HCT116 (cell line): ENCODE measurements around the gene MED27. TPM values are rescaled to one million over a fixed set of nuclear protein-coding genes. Genes with fewer than 3 reads are reported as not detected.

Source experiments
- ATAC-seq: fragments of 200-7000 bp; cut with Tn5 transposase; 2 replicates; pipeline ENCODE4 v1.9.1; 2020; ENCODE audit warnings: mild to moderate bottlenecking, moderate library complexity
- BruUV-seq: library from RNA; stranded (reverse); fragments of 400-500 nt; replicated peaks from 2 replicates; lab custom pipeline; 2021; lab: Mats Ljungman, UMichigan
- CTCF ChIA-PET: fragments of 300-600 bp; sonication (Branson Sonifier 250); formaldehyde crosslinking; loops from one replicate; lab custom pipeline; 2021; ENCODE audit warnings: antibody characterized with exemption; lab: Charles Lee
- POLR2A ChIA-PET: fragments of 300-600, 350-600 bp; sonication (Branson Sonifier 250); formaldehyde crosslinking; loops from one replicate; lab custom pipeline; 2021; ENCODE audit warnings: antibody characterized with exemption; lab: Charles Lee
- RAD21 ChIA-PET, 2 experiments: fragments of 300-600 bp; sonication (Branson Sonifier 250); formaldehyde crosslinking; loops; one replicate each; lab custom pipeline; 2023; ENCODE audit warnings: low total read pairs in 2 of 2; ENCODE audit not compliant: uncharacterized antibody in 2 of 2, unreplicated experiment in 2 of 2, low non-redundant PET in 1 of 2; lab: Charles Lee
- DNase-seq: peaks from one replicate; pipeline ENCODE4 v3.0.0-alpha.2; 2010; ENCODE audit warnings: low read depth, low spot score
- H2AFZ ChIP-seq: fragments of 200-600 bp; shearing (Covaris generic), sonication (generic); 2 replicates; pipeline ENCODE4 v1.6.1; 2017; ENCODE audit warnings: low read depth, mixed run types, mixed read lengths, antibody characterized with exemption, low read length; ENCODE audit not compliant: poor library complexity, severe bottlenecking
- H3K27ac ChIP-seq: 2 replicates; pipeline ENCODE4 v1.5.1; 2012; ENCODE audit warnings: low read depth, low read length
- H3K27me3 ChIP-seq: fragments of 200-600 bp; sonication (generic); 2 replicates; pipeline ENCODE4 v1.6.1; 2016; ENCODE audit warnings: mixed run types, low read length, mixed read lengths; ENCODE audit not compliant: insufficient read depth
- H3K36me3 ChIP-seq, 2 experiments: fragments of 200-500 bp in 1 of 2; fragments of 200-600 bp in 1 of 2; sonication (Bioruptor generic) in 1 of 2; sonication (generic) in 1 of 2; 2 replicates each; pipeline versions ENCODE4 v1.5.1 to v1.6.1; 2014 to 2016; ENCODE audit warnings: low read length in 2 of 2, inconsistent platforms in 1 of 2, mixed read lengths in 1 of 2, mixed run types in 1 of 2; ENCODE audit not compliant: insufficient read depth in 2 of 2, control insufficient read depth in 1 of 2
- H3K4me1 ChIP-seq, 2 experiments: fragments of 200-600 bp in 1 of 2; sonication (generic) in 1 of 2; 2 replicates each; pipeline versions ENCODE4 v1.5.1 to v1.6.1; 2012 to 2017; ENCODE audit warnings: low read length in 2 of 2, inconsistent platforms in 1 of 2, mild to moderate bottlenecking in 1 of 2, mixed read lengths in 1 of 2, mixed run types in 1 of 2, moderate library complexity in 1 of 2; ENCODE audit not compliant: insufficient read depth in 2 of 2, control insufficient read depth in 1 of 2
- H3K4me2 ChIP-seq: fragments of 200-600 bp; sonication (generic); 2 replicates; pipeline ENCODE4 v1.6.1; 2017; ENCODE audit warnings: mixed run types, low read length, mixed read lengths
- H3K4me3 ChIP-seq, 2 experiments: fragments of 200-600 bp in 1 of 2; sonication (generic) in 1 of 2; replicated peaks in 1 of 2; 2 replicates each; pipeline ENCODE4 v1.5.1; 2011 to 2016; ENCODE audit warnings: low read length in 2 of 2, control low read depth in 1 of 2, low read depth in 1 of 2, mild to moderate bottlenecking in 1 of 2, mixed read lengths in 1 of 2, mixed run types in 1 of 2
- H3K79me2 ChIP-seq: fragments of 200-600 bp; sonication (generic); 2 replicates; pipeline ENCODE4 v1.6.1; 2017; ENCODE audit warnings: mild to moderate bottlenecking, mixed run types, low read length, moderate library complexity, mixed read lengths; ENCODE audit not compliant: insufficient read depth
- H3K9ac ChIP-seq: fragments of 200-600 bp; sonication (generic); 2 replicates; pipeline ENCODE4 v1.6.1; 2016; ENCODE audit warnings: low read length, mixed read lengths
- H3K9me2 ChIP-seq: fragments of 200-600 bp; sonication (generic), shearing (Covaris generic); 2 replicates; pipeline ENCODE4 v1.6.1; 2017; ENCODE audit warnings: mixed run types, mild to moderate bottlenecking, moderate library complexity; ENCODE audit not compliant: insufficient read depth
- H3K9me3 ChIP-seq, 2 experiments: fragments of 200-500 bp in 1 of 2; fragments of 200-600 bp in 1 of 2; sonication (Bioruptor generic) in 1 of 2; sonication (generic) in 1 of 2; 2 replicates each; pipeline ENCODE4 v1.6.1; 2014 to 2017; ENCODE audit warnings: low read length in 2 of 2, mixed read lengths in 2 of 2, inconsistent platforms in 1 of 2, low read depth in 1 of 2, mild to moderate bottlenecking in 1 of 2, mixed run types in 1 of 2, moderate library complexity in 1 of 2; ENCODE audit not compliant: control insufficient read depth in 1 of 2, insufficient read depth in 1 of 2
- H4K20me1 ChIP-seq: fragments of 200-600 bp; sonication (generic), shearing (Covaris generic); 2 replicates; pipeline ENCODE4 v1.6.1; 2017; ENCODE audit warnings: mixed run types, mild to moderate bottlenecking, moderate library complexity; ENCODE audit not compliant: insufficient read depth
- ATF3 ChIP-seq: IDR thresholded peaks from 2 replicates; pipeline ENCODE4 v1.6.1; 2012
- CBX3 ChIP-seq: IDR thresholded peaks from 2 replicates; pipeline ENCODE4 v1.6.1; 2012; ENCODE audit warnings: low read depth
- CEBPB ChIP-seq: IDR thresholded peaks from 2 replicates; pipeline ENCODE4 v1.6.1; 2012; ENCODE audit warnings: low read depth
- EGR1 ChIP-seq: IDR thresholded peaks from 2 replicates; pipeline ENCODE4 v1.6.1; 2012; ENCODE audit warnings: low read depth
- ELF1 ChIP-seq: IDR thresholded peaks from 2 replicates; pipeline ENCODE4 v1.6.1; 2012; ENCODE audit warnings: low read depth, borderline replicate concordance
- EZH2 ChIP-seq: fragments of 200-600 bp; sonication (generic); IDR thresholded peaks from 2 replicates; pipeline ENCODE4 v1.6.1; 2017; ENCODE audit warnings: antibody characterized with exemption, mixed run types
- MAX ChIP-seq: IDR thresholded peaks from 2 replicates; pipeline ENCODE4 v1.6.1; 2012
- POLR2A ChIP-seq: IDR thresholded peaks from 2 replicates; pipeline ENCODE4 v1.7.0; 2011; ENCODE audit warnings: borderline replicate concordance; ENCODE audit not compliant: insufficient read depth, insufficient read length; ENCODE audit errors: extremely low read depth
- POLR2AphosphoS5 ChIP-seq: IDR thresholded peaks from 2 replicates; pipeline ENCODE4 v1.6.1; 2011; ENCODE audit warnings: mild to moderate bottlenecking, low read depth, low read length, moderate library complexity
- REST ChIP-seq: IDR thresholded peaks from 2 replicates; pipeline ENCODE4 v1.6.1; 2012; ENCODE audit warnings: low read depth
- SIN3A ChIP-seq: IDR thresholded peaks from 2 replicates; pipeline ENCODE4 v1.6.1; 2012; ENCODE audit warnings: low read depth
- YY1 ChIP-seq: IDR thresholded peaks from 2 replicates; pipeline ENCODE4 v1.6.1; 2011; ENCODE audit warnings: low read length, low read depth, moderate library complexity, mild to moderate bottlenecking; ENCODE audit not compliant: insufficient replicate concordance; ENCODE audit errors: extremely low read depth
- ZBTB33 ChIP-seq: IDR thresholded peaks from 2 replicates; pipeline ENCODE4 v1.6.1; 2011; ENCODE audit warnings: mild to moderate bottlenecking, low read length, moderate library complexity; ENCODE audit not compliant: insufficient replicate concordance; ENCODE audit errors: extremely low read depth
- intact Hi-C: fragments of 100-400 bp; cut with micrococcal nuclease; formaldehyde crosslinking; loops from 2 replicates; pipeline ENCODE4 v1.10.0; 2022
- total RNA-seq: library from RNA; stranded (reverse); gene quantifications from one replicate; pipeline ENCODE4 v1.2.1, GENCODE V29; 2021; ENCODE audit not compliant: unreplicated experiment

MED27 gene
- total RNA-seq, 1 experiment from 2014 or later = 26.9 TPM

GRCh38 chr9:132066057-132066456, 13.6 kb downstream of the MED27 start:
- intact Hi-C loops = no loop called here
- Histone ChIP-seq H4K20me1 (no peaks in the 10 kb centered on the region), H3K4me2 (no peak overlapping the region), H3K27ac (no peak overlapping the region), H3K9me3 (no peaks in the 10 kb centered on the region), H3K27me3 (no peaks in the 10 kb centered on the region), H3K9me2 (no peaks in the 10 kb centered on the region), H2AFZ (no peak overlapping the region), H3K79me2 (peaks cover 43% of the 10 kb centered on the region), H3K9ac (no peak overlapping the region), H3K36me3 (no peaks in the 10 kb centered on the region), H3K4me3 (no peak overlapping the region), H3K4me1 (no peaks in the 10 kb centered on the region)
- ChIA-PET CTCF (no interaction called here), RAD21 (no interaction called here), POLR2A (no interaction called here)
- ATAC-seq = no peak
- TF ChIP-seq REST = no peak
- TF ChIP-seq ZBTB33 = no peak
- no peak for DNase-seq
- BruUV-seq = no TSS peak

- no peak overlapping the region for H3K9ac ChIP-seq
- no peaks in the 10 kb centered on the region for H3K9me2 ChIP-seq
- H3K79me2 ChIP-seq = peaks cover 41% of the 10 kb centered on the region
- H3K27ac ChIP-seq = no peak overlapping the region
- no TSS peak for BruUV-seq
- H3K4me2 ChIP-seq = no peak overlapping the region
- no peak for ATAC-seq
- no peaks in the 10 kb centered on the region for H3K36me3 ChIP-seq
- H3K9me3 ChIP-seq = no peaks in the 10 kb centered on the region
- TF ChIP-seq ELF1 = no peak
- TF ChIP-seq EGR1 = no peak
- TF ChIP-seq MAX = no peak
- no peak for TF ChIP-seq SIN3A
- no peak for TF ChIP-seq EZH2
- TF ChIP-seq YY1 = no peak
- TF ChIP-seq CBX3 = no peak
- TF ChIP-seq ZBTB33 = no peak
- no peak for TF ChIP-seq ATF3
- no peak for TF ChIP-seq POLR2AphosphoS5
- no peak for TF ChIP-seq CEBPB
- TF ChIP-seq POLR2A = no peak
- H3K4me3 ChIP-seq = no peak overlapping the region
- H4K20me1 ChIP-seq = no peaks in the 10 kb centered on the region
- ChIA-PET RAD21 (interaction anchor here in 1 of 2 experiments (0.5 kb wide), 1 partner anchor 82 kb away, joined by 3 read pairs; no protein-coding TSS in a partner anchor), POLR2A (no interaction called here), CTCF (no interaction called here)
- intact Hi-C loops = no loop called here
- no peak for DNase-seq
- no peak overlapping the region for H2AFZ ChIP-seq
- H3K27me3 ChIP-seq = no peaks in the 10 kb centered on the region
- no peaks in the 10 kb centered on the region for H3K4me1 ChIP-seq
Measured at GRCh38 chr9:132063281-132063680, 16.4 kb downstream of the MED27 start.
